NCI-H2081 treated with DMSO at 0.1 percent for 48 hours (cell line): ENCODE results near the gene SLC25A29.
"Not testable (repeated sequence)": the region's sequence is repeated elsewhere in the genome, so short reads cannot be mapped to it uniquely, and the experiment has no call there.

Experiments used
- DNase-seq: peaks from one replicate; lab custom pipeline; 2025; lab: John Stamatoyannopoulos, UW

Gene SLC25A29

GRCh38 chr14:100306101-100306997 lies at the start of gene SLC25A29:
Gene SLC25A29, minus strand, starts transcription at chr14:100306444. Its CDS starts 212 bp downstream, at chr14:100306232.
- DNase-seq: peak; percentile 73

GRCh38 chr14:100350986-100351385 lies 44.7 kb upstream of the SLC25A29 start:
- DNase-seq: no peak

GRCh38 chr14:100350276-100350926 lies 44.2 kb upstream of the SLC25A29 start:
- DNase-seq: no peak

- DNase-seq: peak; percentile 98
These were observed 42.8 kb upstream of the SLC25A29 start for GRCh38 chr14:100348784-100349685.

- DNase-seq: peak; percentile 72
These were observed 42.0 kb upstream of the SLC25A29 start for GRCh38 chr14:100348253-100348729.

- no peak for DNase-seq
These were observed 40.3 kb upstream of the SLC25A29 start for GRCh38 chr14:100346306-100347091.

- DNase-seq: no peak
These were observed 39.5 kb upstream of the SLC25A29 start for GRCh38 chr14:100345711-100346110.

GRCh38 chr14:100344657-100345056 lies 38.4 kb upstream of the SLC25A29 start:
- not testable (repeated sequence) for DNase-seq

- DNase-seq: not testable (repeated sequence)
These were observed 36.6 kb upstream of the SLC25A29 start for GRCh38 chr14:100342826-100343225.

- DNase-seq: no peak
These were observed 36.0 kb upstream of the SLC25A29 start for GRCh38 chr14:100342195-100342594.

GRCh38 chr14:100341301-100342031 lies 35.2 kb upstream of the SLC25A29 start:
- DNase-seq: no peak

GRCh38 chr14:100340423-100340813 lies 34.2 kb upstream of the SLC25A29 start:
- no peak for DNase-seq

GRCh38 chr14:100339766-100340422 lies 33.6 kb upstream of the SLC25A29 start:
- DNase-seq: no peak

GRCh38 chr14:100336618-100337530 lies 30.6 kb upstream of the SLC25A29 start:
- no peak for DNase-seq

- no peak for DNase-seq
These were observed 28.7 kb upstream of the SLC25A29 start for GRCh38 chr14:100334904-100335303.

GRCh38 chr14:100333827-100334226 lies 27.6 kb upstream of the SLC25A29 start:
- no peak for DNase-seq

- no peak for DNase-seq
These were observed 27.1 kb upstream of the SLC25A29 start for GRCh38 chr14:100333311-100333710.

GRCh38 chr14:100332797-100333196 lies 26.6 kb upstream of the SLC25A29 start:
- no peak for DNase-seq
